Posterior vena cava (tissue), 2 donors: ENCODE results near the gene MEF2C. TPM values are rescaled to one million over a fixed set of nuclear protein-coding genes. Genes with fewer than 3 reads are reported as not detected.

Experiments used
- DNase-seq: peaks from one replicate; pipeline ENCODE4 v3.0.0-alpha.2; 2020; ENCODE audit warnings: low spot score
- intact Hi-C, 2 donors: fragments of 100-400 bp; cut with DNase I; formaldehyde crosslinking; loops; one replicate each; pipeline versions ENCODE4 v1.14.1 to v1.14.2; 2022 to 2023
- total RNA-seq, 2 donors: library from RNA; stranded (reverse); fragmentation: NEBNext Ultra II Directional; extraction: Animal tissue kit (Norgen Biotek cat#: 25700); gene quantifications; one replicate each; pipeline ENCODE4 v1.2.1, GENCODE V29; 2021
- donor health status: DM: yes; HTN: yes; CAD: no.
- donor health status: DM: yes; HTN: yes; CAD: no.

MEF2C gene
- total RNA-seq, 2 donors from 2014 or later = 86.7 to 94.1 TPM

DNA sequence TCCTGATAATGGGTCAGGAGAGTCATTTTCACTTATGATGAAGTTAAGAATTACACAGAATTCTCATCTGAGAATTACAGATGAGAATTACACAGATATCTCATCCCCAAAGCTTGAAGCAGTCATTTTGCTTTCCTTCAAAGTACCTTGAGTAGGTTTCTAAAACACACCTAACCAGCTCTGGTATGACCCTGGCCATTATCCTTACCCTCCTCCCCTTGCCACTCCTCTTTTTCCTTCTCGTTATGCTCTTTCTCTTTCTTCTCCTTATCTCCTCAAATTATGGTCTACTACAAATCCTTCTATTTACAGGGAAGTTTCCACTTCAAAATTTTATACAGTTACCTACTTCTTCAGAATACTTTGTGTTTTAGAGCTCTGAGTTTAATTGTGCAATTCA is 44.5 kb downstream of the MEF2C start:
- intact Hi-C loops = loop anchor here in 1 of 2 donors (10.0 kb wide), 1 partner anchor 46 kb away; the partner anchor contains the start of gene MEF2C
- no peak for DNase-seq

DNA sequence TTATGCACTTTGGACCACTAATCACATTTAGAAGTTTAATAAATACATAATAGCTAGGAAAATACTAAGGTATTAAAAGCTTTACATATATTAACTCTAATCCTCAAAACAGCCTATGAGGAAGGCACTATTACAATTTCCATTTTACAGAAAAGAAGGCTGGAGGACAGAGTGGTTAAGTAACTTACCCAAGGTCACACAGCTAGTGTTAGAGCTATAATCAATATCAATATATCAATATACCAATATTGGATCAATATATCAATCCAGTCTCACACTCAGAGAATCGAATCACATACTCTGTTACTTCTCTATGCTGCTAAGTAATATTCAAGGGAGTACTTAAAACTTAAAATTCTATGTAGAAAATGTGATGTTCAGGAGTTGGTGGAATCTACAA is 45.2 kb downstream of the MEF2C start:
- intact Hi-C loops = loop anchor here (2.0 to 10.0 kb wide), 2 partner anchors 43 to 47 kb away; partner anchors contain the start of gene MEF2C (in 1 of the 2)
- DNase-seq = no peak

GRCh38 chr5:88837222-88837621 is 45.8 kb downstream of the MEF2C start:
- no peak for DNase-seq
- intact Hi-C loops = loop anchor here (2.0 to 10.0 kb wide), 2 partner anchors 44 to 48 kb away; partner anchors contain the start of gene MEF2C (in 1 of the 2)

- intact Hi-C loops = loop anchor here (2.0 to 10.0 kb wide), 2 partner anchors 44 to 48 kb away; partner anchors contain the start of gene MEF2C (in 1 of the 2)
- DNase-seq = no peak
Observed at GRCh38 chr5:88836195-88836838, 46.7 kb downstream of the MEF2C start.

- intact Hi-C loops = loop anchor here (2.0 to 10.0 kb wide), 2 partner anchors 14 to 50 kb away; partner anchors contain the start of gene MEF2C (in 1 of the 2)
- no peak for DNase-seq
Observed at GRCh38 chr5:88834499-88834898, 48.5 kb downstream of the MEF2C start.

DNA sequence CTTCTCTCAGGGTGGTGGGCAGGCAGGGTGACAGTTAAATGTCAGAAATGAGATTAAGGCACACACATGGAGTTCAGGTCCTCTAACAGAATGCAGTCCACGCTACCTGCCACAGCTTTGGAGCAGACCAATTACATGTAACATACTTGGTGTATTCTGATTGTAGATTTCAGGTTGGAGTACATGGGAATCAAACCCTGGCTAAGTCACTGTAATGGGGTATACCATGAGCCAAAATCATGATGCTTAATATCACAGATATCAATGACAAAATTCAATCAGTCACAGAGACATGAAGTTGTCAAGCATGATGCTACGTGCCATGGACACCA is 48.9 kb downstream of the MEF2C start:
- DNase-seq = no peak
- intact Hi-C loops = loop anchor here (2.0 to 10.0 kb wide), 2 partner anchors 15 to 51 kb away; partner anchors contain the start of gene MEF2C (in 1 of the 2)

DNA sequence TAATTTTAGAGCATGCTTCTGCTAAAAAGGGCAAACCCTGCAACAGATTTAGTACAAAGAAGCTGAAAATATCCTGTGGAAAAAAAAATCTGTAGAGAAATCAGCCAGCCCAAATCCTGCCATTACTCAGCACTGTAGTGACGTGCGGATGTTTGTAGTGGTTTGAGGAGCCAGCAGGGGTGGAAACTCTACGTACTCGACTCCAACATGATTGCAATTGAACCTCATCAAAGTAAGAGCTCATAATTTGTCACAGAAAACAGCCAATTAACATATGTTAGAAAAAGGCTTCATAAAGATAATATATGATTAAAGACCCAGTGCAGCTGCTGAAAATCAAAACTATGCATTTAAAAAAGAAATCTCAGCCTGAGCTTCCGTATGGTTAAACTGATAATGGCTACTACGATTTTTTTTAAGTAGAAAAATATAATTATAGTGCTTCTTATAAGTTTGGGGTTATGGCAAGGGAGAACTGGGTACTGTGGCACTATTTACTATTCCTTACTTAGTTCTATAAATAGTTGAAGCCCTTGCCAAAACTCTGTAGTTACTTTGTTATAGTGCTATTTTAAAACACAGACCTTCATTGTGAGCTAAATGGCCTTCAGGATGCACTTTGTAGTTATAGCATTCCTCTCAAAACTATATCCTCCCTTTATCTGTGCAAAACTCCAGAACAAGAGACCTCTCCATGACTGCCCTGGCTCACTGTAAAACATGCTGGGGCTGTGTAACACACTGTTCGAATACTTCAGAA is 49.4 kb downstream of the MEF2C start:
- no peak for DNase-seq

GRCh38 chr5:88831816-88832215 is 51.2 kb downstream of the MEF2C start:
- intact Hi-C loops = loop anchor here in 1 of 2 donors (2.0 to 10.0 kb wide), 2 partner anchors 47 to 53 kb away; partner anchors contain the start of gene MEF2C
- no peak for DNase-seq

More for the DNA sequence above, 49.4 kb downstream of the MEF2C start:
- intact Hi-C loops = loop anchor here (2.0 to 10.0 kb wide), 3 partner anchors 15 to 51 kb away; partner anchors contain the start of gene MEF2C (in 1 of the 2)

GRCh38 chr5:88830567-88830966 is 52.4 kb downstream of the MEF2C start:
- no peak for DNase-seq
- intact Hi-C loops = loop anchor here in 1 of 2 donors (10.0 kb wide), 1 partner anchor 54 kb away; the partner anchor contains the start of gene MEF2C

GRCh38 chr5:88829775-88830174 is 53.2 kb downstream of the MEF2C start:
- no peak for DNase-seq
- intact Hi-C loops = loop anchor here in 1 of 2 donors (10.0 kb wide), 1 partner anchor 55 kb away; the partner anchor contains the start of gene MEF2C

DNA sequence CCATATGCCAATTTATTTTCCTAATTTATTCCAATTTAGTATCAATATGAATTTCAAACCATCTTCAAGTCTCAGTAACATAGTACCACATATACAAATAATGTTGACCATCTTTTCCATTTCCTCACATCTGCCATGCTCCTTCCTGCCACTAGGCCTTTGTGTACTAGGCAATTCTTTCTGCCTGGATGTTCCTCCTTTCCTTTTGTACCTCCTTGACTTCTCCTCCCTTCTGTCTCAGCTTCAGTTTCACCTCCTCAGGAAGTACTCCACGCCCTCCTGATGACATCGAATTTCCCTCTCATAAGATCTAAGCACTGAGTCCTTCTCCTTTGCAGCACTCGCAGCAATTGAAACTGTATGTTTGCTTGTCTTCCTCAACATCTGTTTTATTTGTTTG is 53.9 kb downstream of the MEF2C start:
- DNase-seq = no peak

DNA sequence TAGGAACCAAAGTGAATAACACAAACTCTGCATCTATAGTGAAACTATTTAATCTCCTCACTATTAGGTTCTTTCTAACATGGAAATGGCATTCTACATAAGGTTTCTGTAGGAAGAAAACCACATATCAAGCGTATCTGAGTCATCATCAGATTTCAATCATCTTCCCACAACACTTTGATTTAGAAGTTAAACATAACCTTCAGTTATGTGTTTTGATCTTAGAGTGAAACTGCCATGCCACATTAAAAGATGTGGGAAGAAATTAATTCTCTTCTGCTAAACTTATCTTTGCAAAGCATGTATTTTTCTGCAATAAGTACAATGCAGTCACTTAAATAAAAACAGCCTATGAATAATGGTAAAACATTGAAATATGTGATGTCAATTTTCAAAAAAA is 55.0 kb downstream of the MEF2C start:
- intact Hi-C loops = no loop called here
- DNase-seq = no peak

More for the DNA sequence above, 53.9 kb downstream of the MEF2C start:
- intact Hi-C loops = no loop called here

GRCh38 chr5:88826646-88827585 is 56.1 kb downstream of the MEF2C start:
- intact Hi-C loops = no loop called here

DNA sequence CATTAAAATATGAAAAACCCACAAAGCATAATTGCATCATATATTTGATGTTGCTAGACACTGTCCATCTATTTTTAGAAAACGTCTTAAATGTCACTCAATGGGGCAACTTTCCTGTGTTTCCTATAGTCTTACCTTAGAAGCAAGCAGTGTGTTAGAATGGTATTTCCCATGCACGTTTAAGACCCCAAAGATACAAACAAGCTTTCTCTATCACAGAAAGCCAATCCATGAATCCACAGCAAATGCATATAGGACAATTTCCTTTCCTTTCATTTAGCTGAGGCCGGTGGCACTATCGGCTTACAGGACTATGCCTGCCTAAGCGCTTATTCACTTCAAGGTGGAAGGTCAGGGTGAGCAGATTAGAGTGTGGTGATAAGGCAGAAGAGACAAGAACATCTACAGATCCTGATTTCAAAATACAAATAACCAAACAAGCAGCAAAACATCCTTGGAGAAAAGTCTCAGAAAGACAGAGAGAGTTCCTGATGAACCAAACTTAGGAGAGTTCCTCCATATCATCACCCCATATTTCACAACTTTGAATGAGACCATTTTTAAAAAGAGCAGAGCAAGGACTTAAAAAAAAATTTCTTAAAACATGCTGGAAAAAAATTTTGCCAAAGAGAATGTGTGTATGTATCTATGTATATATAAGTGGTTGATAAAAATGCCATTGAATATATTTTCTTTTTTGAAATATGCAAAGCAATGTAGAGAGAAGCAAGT is 57.2 kb downstream of the MEF2C start:
- DNase-seq = no peak
- intact Hi-C loops = no loop called here

More at GRCh38 chr5:88826646-88827585, 56.1 kb downstream of the MEF2C start:
- no peak for DNase-seq

DNA sequence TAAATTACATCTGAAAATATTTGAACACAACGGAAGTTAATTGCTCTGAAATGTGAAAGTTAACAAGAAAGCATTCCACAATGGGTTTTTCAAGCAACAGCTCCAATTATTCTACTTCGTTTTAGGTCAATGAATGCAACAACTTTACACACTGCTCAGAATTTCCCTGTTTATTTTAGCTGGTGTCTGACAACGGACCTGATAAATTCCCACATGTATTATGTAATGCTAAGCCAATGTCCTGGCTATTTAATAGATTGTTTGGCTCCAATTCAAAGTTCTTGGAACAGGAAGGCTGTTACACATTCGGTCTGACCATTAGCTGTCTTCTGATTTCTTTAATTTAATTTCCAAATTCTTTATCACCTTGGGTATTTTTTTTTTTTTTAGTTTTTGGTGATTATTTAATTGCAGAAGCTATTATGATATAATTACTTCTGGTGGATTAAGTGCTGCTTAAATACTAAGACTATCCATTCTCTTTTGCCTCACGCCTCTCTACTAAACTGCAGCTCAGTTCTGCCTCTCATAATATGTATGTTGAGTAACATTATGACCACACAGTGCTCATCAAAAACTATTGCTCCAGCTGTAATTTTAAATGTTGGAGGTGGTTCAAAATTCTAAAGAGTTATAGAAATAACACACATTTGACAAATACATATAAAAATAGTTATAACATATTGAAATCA is 57.9 kb downstream of the MEF2C start:
- no peak for DNase-seq
- intact Hi-C loops = no loop called here

- no peak for DNase-seq
- intact Hi-C loops = no loop called here
Observed at GRCh38 chr5:88824141-88824540, 58.8 kb downstream of the MEF2C start.

DNA sequence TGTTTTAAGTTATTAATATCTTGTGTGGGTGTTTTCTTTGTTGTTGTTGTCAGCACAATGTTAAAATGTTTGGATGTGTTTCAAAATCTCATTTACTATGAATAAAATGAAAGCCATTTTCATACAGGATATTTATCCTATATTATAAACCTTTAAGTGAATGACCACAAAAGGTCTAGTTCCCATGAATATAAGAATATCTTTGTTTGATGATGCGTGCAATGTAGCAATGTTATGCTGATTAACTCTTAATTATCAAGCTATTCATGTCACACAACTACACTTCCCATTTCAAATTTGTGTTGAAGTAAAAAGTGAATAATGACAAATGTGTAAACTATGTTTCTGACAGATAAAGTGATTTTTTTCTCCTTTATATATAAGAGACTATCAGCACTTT is 59.8 kb downstream of the MEF2C start:
- intact Hi-C loops = no loop called here
- DNase-seq = no peak

- intact Hi-C loops = no loop called here
- no peak for DNase-seq
Observed at GRCh38 chr5:88821161-88821560, 61.8 kb downstream of the MEF2C start.
